GM19351 (cell line): ENCODE results near the gene VEZT.
"Not testable (repeated sequence)": the region's sequence is repeated elsewhere in the genome, so short reads cannot be mapped to it uniquely, and the experiment has no call there.

Experiments
- ATAC-seq: cut with Tn5 transposase; IDR thresholded peaks from one replicate; pipeline ENCODE4 v1.9.1; 2021; ENCODE audit warnings: mild to moderate bottlenecking, moderate library complexity; ENCODE audit not compliant: unreplicated experiment

The VEZT gene, protein sequence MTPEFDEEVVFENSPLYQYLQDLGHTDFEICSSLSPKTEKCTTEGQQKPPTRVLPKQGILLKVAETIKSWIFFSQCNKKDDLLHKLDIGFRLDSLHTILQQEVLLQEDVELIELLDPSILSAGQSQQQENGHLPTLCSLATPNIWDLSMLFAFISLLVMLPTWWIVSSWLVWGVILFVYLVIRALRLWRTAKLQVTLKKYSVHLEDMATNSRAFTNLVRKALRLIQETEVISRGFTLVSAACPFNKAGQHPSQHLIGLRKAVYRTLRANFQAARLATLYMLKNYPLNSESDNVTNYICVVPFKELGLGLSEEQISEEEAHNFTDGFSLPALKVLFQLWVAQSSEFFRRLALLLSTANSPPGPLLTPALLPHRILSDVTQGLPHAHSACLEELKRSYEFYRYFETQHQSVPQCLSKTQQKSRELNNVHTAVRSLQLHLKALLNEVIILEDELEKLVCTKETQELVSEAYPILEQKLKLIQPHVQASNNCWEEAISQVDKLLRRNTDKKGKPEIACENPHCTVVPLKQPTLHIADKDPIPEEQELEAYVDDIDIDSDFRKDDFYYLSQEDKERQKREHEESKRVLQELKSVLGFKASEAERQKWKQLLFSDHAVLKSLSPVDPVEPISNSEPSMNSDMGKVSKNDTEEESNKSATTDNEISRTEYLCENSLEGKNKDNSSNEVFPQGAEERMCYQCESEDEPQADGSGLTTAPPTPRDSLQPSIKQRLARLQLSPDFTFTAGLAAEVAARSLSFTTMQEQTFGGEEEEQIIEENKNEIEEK

DNA sequence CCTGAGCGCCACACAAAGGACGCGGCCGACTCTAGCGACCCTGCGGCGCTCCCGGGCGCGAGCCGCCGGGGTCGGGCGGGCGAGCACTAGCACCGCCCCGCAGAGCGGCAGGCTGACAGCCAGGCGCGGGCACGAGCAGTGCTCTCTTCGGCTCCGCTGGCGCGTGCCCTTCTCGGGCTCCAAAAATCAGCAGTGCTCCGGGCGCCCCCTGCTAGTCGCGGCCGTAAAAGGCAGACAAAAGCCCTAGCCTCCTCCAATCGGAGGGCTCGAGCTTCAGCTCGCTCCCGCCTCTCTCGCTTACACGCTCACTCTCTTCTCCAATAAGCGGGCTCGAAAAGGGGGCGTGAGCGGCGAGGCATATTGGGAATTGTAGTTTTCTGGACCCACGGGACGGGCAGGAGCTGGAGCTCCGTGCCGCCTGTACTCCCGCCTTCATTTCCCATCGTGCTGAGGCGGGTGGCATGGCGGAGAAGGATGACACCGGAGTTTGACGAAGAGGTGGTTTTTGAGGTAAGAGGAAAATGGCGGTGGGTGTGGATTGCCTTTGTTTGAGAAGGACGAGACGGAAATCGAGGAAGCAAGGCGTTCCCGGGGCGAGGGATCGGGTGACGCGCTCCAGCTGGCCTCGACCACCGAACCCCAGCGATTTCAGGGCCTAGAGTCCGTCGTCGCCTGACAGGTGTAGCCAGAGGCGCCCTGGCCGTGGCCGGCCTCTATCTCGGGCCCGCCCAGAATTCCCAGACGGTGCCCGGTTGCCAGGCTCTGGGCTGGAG is at the start of gene VEZT, which contains the start of gene FGD6:
Gene VEZT, plus strand, starts transcription at position 431 of the 773 bp plus-strand sequence. Its CDS starts 44 bp downstream, at position 475.
Gene FGD6, minus strand, starts transcription at position 91 of the 773 bp plus-strand sequence. CDS start 227 bp downstream, outside the sequence.
- peak; percentile 87 for ATAC-seq

DNA sequence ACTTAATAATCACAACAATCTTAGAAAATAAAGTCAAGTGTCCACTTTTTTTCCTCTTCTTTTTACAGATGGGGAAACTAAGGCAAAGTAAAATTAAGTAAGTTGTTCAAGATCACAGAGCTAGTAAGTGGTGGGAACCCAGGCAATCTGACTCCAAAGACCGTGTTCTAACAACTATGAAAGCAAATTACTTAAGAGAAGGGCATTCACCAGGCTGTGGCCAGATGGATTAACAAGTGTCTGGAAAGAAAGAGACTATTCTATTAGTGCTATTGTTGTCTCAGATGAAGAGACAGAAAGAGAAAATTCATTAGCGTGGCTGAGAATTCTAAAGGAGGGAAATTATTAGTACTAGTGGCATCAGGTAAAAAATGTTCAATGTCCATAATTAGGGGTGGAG is 48.9 kb upstream of the VEZT start:
- no peak for ATAC-seq

DNA sequence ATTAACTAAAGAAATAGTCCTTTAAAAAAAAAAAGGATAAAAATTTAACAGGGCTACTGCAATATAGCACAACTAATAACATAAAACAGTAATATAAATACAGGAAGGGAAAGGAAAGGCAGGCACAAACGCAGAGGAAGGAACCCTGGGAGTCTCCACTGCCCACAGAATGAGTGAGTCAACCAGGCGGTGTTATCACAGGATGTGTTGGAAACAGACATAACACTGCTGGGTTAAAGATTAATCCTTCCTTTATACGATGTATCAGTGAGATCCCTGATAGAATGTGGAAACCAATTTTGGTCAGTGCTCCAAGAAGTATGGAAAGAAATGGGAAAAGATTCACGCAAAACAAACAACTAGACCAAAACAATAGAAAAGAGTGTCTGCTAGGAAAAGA is 48.2 kb upstream of the VEZT start:
- no peak for ATAC-seq

DNA sequence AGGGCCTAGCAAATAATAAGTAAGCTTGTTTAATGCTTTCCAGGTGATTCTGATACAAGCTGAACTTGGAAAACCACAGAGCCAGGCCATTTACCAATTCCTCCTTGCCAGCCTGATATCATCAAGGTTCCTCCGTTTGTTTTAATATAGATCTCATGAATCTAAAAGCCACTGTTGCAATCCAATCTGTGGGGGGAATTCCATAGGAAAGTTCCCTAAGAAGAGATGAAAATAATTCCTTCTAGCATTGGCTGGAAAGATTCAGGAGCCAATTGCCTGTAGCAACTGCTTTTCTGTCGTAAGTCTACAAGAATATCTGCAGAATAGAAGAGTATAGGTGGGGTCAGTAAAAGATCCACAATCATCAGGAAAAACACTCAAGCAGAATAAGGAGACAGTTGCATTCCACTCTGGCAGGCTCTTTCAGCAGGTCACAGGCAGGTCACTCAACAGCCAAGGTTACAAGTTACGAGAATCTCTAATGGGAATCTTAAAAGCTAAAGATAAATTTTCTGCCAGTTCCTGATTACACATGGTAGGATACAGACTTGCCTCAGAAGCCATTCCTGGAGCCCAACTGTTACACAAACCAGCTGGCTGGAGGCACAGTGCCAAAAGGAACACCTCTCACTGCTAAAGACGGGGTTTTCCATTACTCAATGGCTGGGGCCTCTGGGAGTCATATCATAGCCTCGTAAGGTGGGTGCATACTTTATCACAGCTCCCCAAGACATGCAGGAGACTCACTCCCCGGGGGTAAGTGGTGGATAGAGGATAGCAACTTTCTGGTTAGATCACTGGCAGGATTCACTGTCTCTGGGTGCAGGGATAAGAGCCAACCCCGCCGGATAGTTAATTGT is 44.0 kb upstream of the VEZT start:
- no peak for ATAC-seq

DNA sequence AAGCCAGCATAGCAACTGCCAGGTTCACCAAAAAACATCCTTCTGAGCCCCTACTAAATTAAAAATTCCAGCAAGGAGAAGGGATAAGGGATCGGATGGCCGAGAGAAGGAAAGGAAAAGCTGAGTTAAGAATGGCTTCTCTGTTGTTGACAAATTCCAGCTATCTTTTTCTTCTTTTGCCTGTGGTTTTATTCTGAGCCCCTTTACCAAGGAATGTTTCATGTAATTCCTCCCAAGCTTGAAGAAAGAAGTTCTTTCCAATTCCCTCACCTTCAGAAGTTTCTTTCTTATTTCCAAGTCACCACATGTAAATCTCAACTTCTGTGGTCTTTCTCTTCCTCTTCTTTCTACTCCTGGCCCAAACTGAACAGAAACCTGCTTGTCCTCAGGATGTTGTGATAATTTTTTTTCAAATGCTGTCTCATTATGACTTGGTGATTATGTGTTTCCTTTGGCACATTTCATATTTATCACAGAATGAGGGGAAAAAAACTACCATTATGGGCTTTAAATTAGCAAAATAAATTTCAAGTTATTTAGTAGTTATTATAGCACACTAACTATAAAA is 40.3 kb upstream of the VEZT start:
- no peak for ATAC-seq

DNA sequence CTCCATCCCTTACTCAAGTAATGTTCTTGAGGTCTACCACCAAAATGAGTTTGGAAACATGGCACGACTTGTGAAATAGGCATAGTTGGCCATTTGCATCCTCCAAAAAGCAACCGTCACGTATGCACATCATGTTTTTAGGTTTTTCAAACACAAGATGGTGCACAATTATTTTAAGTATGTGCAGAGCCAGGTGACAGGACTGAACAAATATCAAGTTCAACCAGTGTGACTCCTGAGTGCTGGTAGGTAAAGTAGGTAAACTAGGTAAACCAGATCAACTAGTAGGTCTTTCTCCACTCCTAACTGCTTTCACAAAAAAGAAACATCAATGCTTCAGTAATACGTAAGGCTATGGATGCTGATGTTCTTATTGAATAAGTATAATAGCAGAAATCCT is 39.5 kb upstream of the VEZT start:
- no peak for ATAC-seq

DNA sequence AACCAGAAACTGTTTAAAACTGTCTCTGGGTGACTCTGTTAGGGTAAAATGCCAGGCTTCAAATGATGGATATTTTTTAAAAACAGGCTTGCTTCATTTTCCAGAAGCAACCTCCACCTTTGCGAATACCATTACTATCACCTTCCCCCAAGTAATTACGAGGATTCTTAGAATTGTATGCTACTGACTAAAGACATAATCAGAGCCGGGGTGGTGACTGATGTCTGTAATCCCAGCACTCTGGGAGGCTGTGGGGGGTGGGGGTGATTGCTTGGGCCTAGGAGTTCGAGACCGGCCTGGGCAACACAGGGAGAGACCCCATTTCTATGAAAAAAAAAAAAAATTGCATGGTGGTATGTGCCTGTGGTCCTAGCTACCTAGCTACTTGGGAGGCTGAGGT is 38.6 kb upstream of the VEZT start:
- ATAC-seq = no peak

DNA sequence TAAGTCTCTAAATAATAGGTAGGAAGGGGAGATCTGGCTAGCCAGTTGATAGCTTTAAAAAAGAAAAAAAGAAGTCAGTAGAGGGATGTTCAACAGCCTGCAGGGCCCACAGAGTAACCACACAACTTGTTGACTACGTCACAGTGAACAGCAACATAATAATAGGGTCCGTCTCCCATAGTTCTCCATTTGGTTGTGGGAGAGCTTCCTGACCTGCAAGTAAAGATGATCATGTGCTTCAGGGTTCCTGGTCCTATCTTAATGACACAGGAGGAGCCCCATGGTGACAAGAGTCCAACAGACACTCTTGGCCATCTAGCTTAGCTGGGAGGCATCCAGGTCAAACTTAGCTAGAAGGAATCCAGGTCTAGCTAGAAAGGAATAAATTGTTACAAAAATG is 36.5 kb upstream of the VEZT start:
- no peak for ATAC-seq

DNA sequence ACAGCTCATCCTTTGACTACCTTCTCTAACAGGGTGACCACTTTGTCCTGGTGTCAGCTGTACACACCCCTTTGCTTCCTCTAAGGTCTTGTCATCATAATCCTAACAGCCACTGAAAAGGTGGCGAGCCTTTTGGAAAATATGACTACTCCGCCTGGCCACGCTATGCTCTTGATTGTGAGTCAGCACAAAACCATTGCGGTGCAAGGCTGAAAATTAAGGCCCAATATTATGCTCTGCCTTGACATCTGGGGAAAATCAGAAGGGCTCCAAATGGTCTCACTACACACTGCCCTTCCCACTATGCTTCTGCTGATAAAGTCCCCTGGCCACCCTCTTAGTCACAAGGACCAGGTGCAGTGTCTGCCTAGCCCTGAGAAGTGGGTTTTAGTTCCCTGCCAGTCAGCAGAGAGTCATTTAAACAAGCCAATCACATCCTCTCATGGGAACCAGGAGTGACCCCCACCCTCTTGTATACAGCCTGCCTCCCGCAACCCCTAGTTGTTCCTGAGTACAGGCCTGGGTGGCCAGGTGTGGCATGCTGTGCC is 34.7 kb upstream of the VEZT start:
- ATAC-seq = peak; percentile 62

DNA sequence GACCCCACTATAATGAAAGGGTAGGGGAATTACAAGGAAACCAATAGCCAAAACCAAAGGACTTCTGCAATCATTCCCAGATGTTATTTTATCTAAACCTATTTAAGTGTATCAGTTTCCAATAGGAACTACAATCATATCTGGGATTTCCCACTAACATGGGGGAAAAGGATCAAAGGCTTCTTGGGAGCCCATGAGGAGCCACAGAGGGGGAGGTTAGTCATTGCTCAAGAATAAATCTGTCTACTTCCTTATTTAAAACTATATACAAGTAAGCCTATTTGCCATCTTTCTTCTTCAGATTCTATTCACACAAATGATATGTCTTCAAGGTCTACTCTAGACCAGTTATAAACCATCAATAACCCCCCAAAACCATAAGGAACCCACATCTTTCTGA is 33.5 kb upstream of the VEZT start:
- ATAC-seq = no peak

DNA sequence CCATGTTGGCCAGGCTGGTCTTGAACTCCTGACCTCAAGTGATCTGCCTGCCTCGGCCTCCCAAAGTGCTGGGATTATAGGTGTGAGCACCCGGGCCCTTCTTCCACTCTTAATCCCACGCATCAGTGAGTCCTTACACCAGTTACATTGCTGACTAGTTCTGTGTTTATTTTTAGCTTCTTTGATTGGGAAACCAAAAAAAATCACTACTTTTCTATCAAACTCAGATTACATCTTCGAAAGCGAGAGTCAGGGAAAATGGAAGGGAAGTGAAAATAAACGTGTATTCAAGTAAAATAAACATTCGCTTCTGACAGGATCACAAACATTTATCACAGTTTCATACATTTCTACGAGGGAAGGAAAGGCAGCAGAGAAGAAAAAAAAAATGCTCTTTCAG is 32.5 kb upstream of the VEZT start:
- no peak for ATAC-seq

DNA sequence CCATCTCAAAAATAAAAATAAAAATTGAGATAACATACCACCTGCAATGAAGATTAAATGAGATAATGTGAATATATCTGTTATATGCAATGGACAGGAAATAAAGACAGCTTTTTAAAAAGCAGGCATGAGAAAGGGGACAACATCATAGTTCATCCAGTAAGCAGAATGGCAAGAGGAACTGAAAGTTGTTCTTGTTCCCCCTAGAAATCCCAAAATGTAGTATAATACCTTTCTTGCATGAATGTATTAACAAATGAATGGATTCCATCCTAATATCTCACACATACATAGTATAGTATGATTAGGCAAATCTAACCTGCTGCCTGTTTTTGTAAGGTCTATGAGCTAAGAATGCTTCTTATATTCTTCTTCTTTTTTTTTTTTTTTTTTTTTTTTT is 31.8 kb upstream of the VEZT start:
- no peak for ATAC-seq

DNA sequence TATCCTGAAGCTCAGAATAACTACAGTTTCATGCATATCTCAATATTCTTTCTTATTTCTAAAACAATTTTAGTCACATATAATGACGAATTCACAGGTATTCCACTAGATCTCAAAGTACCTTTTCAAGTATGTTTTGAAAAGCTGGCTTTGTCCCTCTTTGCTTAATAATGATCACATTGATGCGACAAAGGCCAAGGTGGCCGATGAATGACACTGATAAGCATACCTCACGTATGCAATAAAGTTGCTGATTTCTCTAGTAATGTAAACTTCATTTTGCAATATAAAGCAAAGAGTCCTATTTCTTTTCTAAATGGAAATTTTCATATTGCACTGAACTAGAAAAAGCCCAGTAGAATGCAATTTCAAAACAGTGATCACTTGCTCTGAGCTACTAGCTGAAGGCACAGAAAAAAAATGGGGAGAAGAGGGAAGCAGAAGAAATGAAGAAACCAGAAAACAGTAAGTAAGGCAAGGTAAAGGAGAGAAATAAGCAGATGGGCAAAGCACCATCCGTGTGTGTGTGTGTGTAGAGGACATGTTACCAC is 29.7 kb upstream of the VEZT start:
- no peak for ATAC-seq

DNA sequence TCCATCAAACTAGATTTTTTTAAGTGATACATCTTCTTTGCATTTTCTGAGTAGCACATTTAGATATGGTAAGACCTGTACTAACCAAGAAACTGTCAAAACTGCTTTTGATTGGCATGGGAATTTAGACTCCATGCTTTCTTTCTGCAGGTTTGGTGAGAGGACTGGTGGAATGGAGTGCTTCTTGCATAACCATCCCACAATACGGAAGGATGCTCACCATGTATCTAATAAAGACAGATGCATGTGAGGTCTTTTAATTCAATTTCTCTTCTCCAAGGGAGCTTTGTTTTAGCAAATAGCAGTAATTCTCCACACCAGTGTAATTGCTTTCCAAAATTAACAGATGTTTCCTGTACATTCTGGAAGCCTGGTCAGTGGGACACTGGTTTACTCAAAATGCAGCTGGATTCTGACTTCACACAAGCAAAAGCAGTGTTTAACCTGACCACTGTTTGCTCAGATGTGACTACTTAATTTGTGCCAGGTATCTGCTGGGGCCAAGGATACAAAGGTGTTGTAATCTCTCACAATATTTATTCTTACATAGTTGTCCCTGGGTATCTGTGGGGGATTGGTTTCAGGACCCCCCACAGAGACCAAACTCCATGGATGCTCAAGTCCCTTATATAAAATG is 26.4 kb upstream of the VEZT start:
- ATAC-seq = no peak

DNA sequence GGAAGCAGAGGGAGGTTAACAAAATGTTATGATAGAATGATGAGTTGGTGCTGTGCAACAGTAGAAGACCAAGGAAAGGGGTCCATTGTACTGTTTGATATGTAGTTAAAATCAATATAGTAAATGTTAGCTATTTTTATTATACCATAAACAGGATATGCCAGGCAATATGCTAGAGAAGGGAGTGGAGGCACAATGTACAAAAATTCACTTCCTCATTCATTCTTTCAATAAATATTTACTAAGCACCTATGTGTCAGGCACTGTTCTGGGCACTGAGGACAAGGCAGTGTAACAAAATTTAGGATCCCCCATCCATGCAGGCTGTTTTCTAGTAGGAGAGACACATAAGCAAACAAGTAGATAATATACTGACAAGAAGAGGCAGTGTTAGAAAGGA is 25.3 kb upstream of the VEZT start:
- no peak for ATAC-seq

DNA sequence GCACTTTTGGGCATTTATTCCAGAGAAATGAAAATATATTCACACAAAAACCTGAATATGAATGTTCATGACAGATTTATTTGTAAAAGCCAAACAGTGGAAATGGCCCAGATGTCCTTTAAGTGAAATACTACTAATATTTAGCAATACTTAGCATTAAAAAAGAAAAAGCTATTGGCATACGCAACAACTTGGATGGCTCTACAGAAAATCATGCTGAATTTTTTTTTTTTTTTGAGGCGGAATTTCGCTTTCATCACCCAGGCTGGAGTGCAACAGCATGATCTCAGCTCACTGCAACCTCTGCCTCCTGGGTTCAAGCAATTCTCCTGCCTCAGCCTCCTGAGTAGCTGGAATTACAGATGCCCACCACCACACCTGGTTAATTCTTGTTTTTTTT is 24.5 kb upstream of the VEZT start:
- no peak for ATAC-seq

DNA sequence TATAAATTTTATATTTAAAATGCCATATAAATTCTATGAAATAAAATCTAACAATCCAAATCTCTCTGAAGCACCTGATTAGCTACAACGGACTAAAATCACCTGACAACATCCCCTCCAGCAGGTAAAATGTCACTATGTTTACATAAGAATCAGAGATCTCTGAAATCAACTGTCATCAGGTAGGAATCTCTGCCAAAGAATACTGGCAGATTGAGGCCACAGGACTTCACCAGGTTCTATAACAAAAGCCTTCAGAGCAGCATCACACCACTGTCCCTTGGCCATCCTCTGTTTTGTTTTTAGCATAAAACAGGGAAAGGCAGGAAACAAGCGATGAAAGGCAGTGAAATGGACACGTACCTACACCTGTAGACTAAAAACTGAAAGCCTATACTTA is 22.5 kb upstream of the VEZT start:
- ATAC-seq = no peak

DNA sequence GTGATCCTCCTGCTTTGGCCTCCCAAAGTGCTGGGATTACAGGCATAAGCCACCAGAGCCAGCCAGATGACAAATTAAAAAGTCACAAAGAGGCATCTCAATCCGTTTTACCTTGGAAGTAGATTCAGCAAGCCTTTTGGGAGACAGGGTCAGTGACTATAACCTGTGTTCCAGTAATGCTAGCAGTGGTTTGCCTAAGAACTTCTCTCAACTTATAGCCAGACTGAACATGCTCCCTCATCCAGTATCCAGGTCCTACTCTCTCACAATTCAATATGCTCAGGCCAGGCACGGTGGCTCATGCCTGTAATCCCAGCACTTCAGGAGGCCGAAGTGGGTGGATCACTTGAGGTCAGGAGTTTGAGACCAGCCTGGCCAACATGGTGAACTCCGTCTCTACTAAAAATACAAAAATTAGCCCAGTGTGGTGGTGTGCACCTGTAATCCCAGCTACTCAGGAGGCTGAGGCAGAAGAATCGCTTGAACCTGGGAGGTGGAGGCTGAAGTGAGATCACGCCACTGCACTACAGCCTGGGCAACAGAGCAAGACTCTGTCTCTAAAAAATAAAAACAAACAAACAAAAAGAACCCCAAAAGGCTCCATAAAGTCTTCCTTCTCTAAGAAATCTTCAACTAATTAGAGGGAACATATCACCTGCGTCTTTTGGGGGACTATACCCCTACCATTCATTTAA is 20.6 kb upstream of the VEZT start:
- ATAC-seq = not testable (repeated sequence)
